Measurements from ENCODE around the gene MCC.

MCC gene

DNA sequence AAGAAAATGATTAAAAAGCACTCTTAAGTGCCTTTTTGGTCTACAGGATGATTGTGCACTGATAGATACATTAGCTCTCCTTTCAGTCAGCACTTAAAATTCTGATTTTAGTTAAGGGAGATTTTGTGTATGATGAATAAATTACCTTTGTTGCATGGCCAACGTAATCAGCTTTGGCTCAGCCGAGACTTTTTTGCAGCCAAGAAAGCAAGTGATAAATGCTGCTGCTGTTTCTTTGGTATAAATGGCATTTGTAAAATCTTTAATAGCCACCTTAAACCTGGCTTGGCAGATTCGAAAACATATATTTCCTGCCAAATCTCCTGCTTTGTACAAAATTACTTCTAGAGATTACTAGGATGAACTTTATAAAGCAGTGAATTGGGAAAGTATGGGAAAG is 364.0 kb downstream of the MCC start:
- H3K79me2 ChIP-seq (ENCODE audit: control insufficient read depth, insufficient read depth, low read length, poor library complexity): no peaks in the 10 kb centered on the region
- no peak overlapping the region for H3K27ac ChIP-seq (ENCODE audit: low read depth, low read length)
- H3K4me3 ChIP-seq (ENCODE audit: low read depth, low read length): no peak overlapping the region
- no peaks in the 10 kb centered on the region for H3K9me3 ChIP-seq (ENCODE audit: insufficient read depth, low read depth, low read length)
- H3K14ac ChIP-seq (ENCODE audit: low read length): no peak overlapping the region
- H2BK120ac ChIP-seq (ENCODE audit: insufficient read depth, low read length, poor library complexity): no peak overlapping the region
- no peak overlapping the region for H3K9ac ChIP-seq (ENCODE audit: low read length)
- H3K79me1 ChIP-seq (ENCODE audit: low read length): no peaks in the 10 kb centered on the region
- H2BK5ac ChIP-seq (ENCODE audit: low read depth, low read length, poor library complexity): no peak overlapping the region
- no peak overlapping the region for H2AK5ac ChIP-seq (ENCODE audit: low read length)
- no peak overlapping the region for H4K12ac ChIP-seq (ENCODE audit: low read depth, low read length)
- no peak for DNase-seq
- no peak overlapping the region for H3K23ac ChIP-seq (ENCODE audit: low read length)
- no peaks in the 10 kb centered on the region for H3K36me3 ChIP-seq (ENCODE audit: control insufficient read depth in 1 of 2, insufficient read depth in 2 of 2, low read length in 2 of 2)
- H2AFZ ChIP-seq (ENCODE audit: insufficient read depth, low read length, poor library complexity): no peak overlapping the region
- no peak overlapping the region for H3K4ac ChIP-seq (ENCODE audit: low read depth, low read length)
- WGBS (ENCODE audit: extremely low coverage, insufficient coverage, insufficient read length): no CpG with 5 or more reads among the region's 3 CpGs
- no peak overlapping the region for H3K18ac ChIP-seq (ENCODE audit: low read length)
- H2BK12ac ChIP-seq (ENCODE audit: low read length): no peak overlapping the region
- H3K4me2 ChIP-seq (ENCODE audit: low read length): no peak overlapping the region
- H4K91ac ChIP-seq (ENCODE audit: low read depth, low read length): no peak overlapping the region
- peaks cover 3 to 5% of the 10 kb centered on the region in 2 experiments for H3K4me1 ChIP-seq (ENCODE audit: control insufficient read depth in 1 of 2, insufficient read depth in 2 of 2, low read length in 2 of 2)
- no peaks in the 10 kb centered on the region for H3K27me3 ChIP-seq (ENCODE audit: insufficient read depth, low read length)
- no peak overlapping the region for H4K8ac ChIP-seq (ENCODE audit: low read depth, low read length)

- H2BK120ac ChIP-seq (ENCODE audit: insufficient read depth, low read length, poor library complexity): no peak overlapping the region
- no peak overlapping the region for H3K9ac ChIP-seq (ENCODE audit: low read length)
- H2BK12ac ChIP-seq (ENCODE audit: low read length): no peak overlapping the region
- no peak overlapping the region for H3K18ac ChIP-seq (ENCODE audit: low read length)
- no peak overlapping the region for H3K14ac ChIP-seq (ENCODE audit: low read length)
- H3K27ac ChIP-seq (ENCODE audit: low read depth, low read length): no peak overlapping the region
- H4K91ac ChIP-seq (ENCODE audit: low read depth, low read length): no peak overlapping the region
- H3K79me2 ChIP-seq (ENCODE audit: control insufficient read depth, insufficient read depth, low read length, poor library complexity): no peaks in the 10 kb centered on the region
- H3K4me2 ChIP-seq (ENCODE audit: low read length): no peak overlapping the region
- no peaks in the 10 kb centered on the region for H3K9me3 ChIP-seq (ENCODE audit: insufficient read depth, low read depth, low read length)
- no peak overlapping the region for H2AK5ac ChIP-seq (ENCODE audit: low read length)
- H3K4me3 ChIP-seq (ENCODE audit: low read depth, low read length): no peak overlapping the region
- H3K4ac ChIP-seq (ENCODE audit: low read depth, low read length): no peak overlapping the region
- H3K4me1 ChIP-seq (ENCODE audit: control insufficient read depth in 1 of 2, insufficient read depth in 2 of 2, low read length in 2 of 2): peaks cover 9 to 10% of the 10 kb centered on the region in 2 experiments
- H3K79me1 ChIP-seq (ENCODE audit: low read length): no peaks in the 10 kb centered on the region
- H3K36me3 ChIP-seq (ENCODE audit: control insufficient read depth in 1 of 2, insufficient read depth in 2 of 2, low read length in 2 of 2): no peaks in the 10 kb centered on the region
- H3K27me3 ChIP-seq (ENCODE audit: insufficient read depth, low read length): no peaks in the 10 kb centered on the region
- H2BK5ac ChIP-seq (ENCODE audit: low read depth, low read length, poor library complexity): no peak overlapping the region
- H3K23ac ChIP-seq (ENCODE audit: low read length): no peak overlapping the region
- H4K8ac ChIP-seq (ENCODE audit: low read depth, low read length): no peak overlapping the region
- peak in 1 of 2 donors; percentile 29 for DNase-seq
- no peak overlapping the region for H2AFZ ChIP-seq (ENCODE audit: insufficient read depth, low read length, poor library complexity)
- H4K12ac ChIP-seq (ENCODE audit: low read depth, low read length): no peak overlapping the region
- WGBS (ENCODE audit: extremely low coverage, insufficient coverage, insufficient read length): no CpG with 5 or more reads among the region's 4 CpGs
Measured at GRCh38 chr5:113123618-113124017, 364.6 kb downstream of the MCC start.

GRCh38 chr5:113122053-113122452 is 366.2 kb downstream of the MCC start:
- no peak overlapping the region for H3K18ac ChIP-seq (ENCODE audit: low read length)
- H3K9me3 ChIP-seq (ENCODE audit: insufficient read depth, low read depth, low read length): no peaks in the 10 kb centered on the region
- H3K23ac ChIP-seq (ENCODE audit: low read length): no peak overlapping the region
- H3K4me1 ChIP-seq (ENCODE audit: control insufficient read depth in 1 of 2, insufficient read depth in 2 of 2, low read length in 2 of 2): peaks cover 9 to 12% of the 10 kb centered on the region in 2 experiments
- H3K4me2 ChIP-seq (ENCODE audit: low read length): no peak overlapping the region
- no peaks in the 10 kb centered on the region for H3K79me2 ChIP-seq (ENCODE audit: control insufficient read depth, insufficient read depth, low read length, poor library complexity)
- no peak overlapping the region for H3K27ac ChIP-seq (ENCODE audit: low read depth, low read length)
- H3K14ac ChIP-seq (ENCODE audit: low read length): no peak overlapping the region
- H3K79me1 ChIP-seq (ENCODE audit: low read length): no peaks in the 10 kb centered on the region
- no peaks in the 10 kb centered on the region for H3K36me3 ChIP-seq (ENCODE audit: control insufficient read depth in 1 of 2, insufficient read depth in 2 of 2, low read length in 2 of 2)
- no peak overlapping the region for H2BK120ac ChIP-seq (ENCODE audit: insufficient read depth, low read length, poor library complexity)
- H3K9ac ChIP-seq (ENCODE audit: low read length): no peak overlapping the region
- H2AFZ ChIP-seq (ENCODE audit: insufficient read depth, low read length, poor library complexity): no peak overlapping the region
- no peak overlapping the region for H3K4ac ChIP-seq (ENCODE audit: low read depth, low read length)
- no peak overlapping the region for H2BK5ac ChIP-seq (ENCODE audit: low read depth, low read length, poor library complexity)
- H3K4me3 ChIP-seq (ENCODE audit: low read depth, low read length): no peak overlapping the region
- H4K8ac ChIP-seq (ENCODE audit: low read depth, low read length): no peak overlapping the region
- no peak overlapping the region for H4K91ac ChIP-seq (ENCODE audit: low read depth, low read length)
- no peak overlapping the region for H2BK12ac ChIP-seq (ENCODE audit: low read length)
- H3K27me3 ChIP-seq (ENCODE audit: insufficient read depth, low read length): no peaks in the 10 kb centered on the region
- no peak overlapping the region for H4K12ac ChIP-seq (ENCODE audit: low read depth, low read length)
- no peak overlapping the region for H2AK5ac ChIP-seq (ENCODE audit: low read length)
- no peak for DNase-seq

DNA sequence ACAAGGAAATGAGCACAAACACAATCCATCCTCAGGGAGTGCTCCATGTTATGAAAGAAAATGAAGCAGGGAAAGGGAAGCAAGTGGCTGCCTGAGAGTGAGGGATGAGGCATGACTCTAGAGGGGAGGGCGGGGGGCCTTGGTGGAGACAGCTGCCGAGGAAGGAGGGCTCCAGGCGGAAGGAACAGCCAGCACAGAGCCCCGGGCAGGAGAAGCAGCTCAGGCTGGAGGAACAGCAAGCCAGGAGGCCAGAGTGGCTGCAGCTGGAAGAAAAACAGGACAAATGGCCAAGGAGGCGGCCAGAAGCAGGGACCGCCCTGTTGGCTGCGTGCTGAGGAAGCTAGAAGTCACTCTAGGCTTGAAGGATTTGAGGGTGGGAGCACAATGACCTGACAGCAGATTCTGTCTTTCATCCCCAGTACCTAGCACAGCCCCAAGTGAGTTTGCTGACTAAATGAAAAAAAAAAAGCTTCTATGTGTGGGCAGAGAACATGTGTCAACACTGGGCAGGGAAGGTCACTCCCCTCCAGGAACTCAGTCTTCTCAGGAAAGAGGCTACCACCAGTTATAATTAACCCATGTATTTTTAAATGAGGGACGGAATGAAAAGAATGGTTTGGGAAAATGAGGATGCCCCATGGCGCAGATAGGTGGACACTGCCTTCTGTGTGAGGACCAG is 368.9 kb downstream of the MCC start:
- H2BK12ac ChIP-seq (ENCODE audit: low read length): no peak overlapping the region
- no peak overlapping the region for H3K27ac ChIP-seq (ENCODE audit: low read depth, low read length)
- H4K91ac ChIP-seq (ENCODE audit: low read depth, low read length): no peak overlapping the region
- WGBS (ENCODE audit: extremely low coverage, insufficient coverage, insufficient read length): no CpG with 5 or more reads among the region's 9 CpGs
- no peak overlapping the region for H3K4me2 ChIP-seq (ENCODE audit: low read length)
- H2AFZ ChIP-seq (ENCODE audit: insufficient read depth, low read length, poor library complexity): no peak overlapping the region
- no peak overlapping the region for H2BK5ac ChIP-seq (ENCODE audit: low read depth, low read length, poor library complexity)
- no peak overlapping the region for H3K23ac ChIP-seq (ENCODE audit: low read length)
- peaks cover 4% of the 10 kb centered on the region for H3K9me3 ChIP-seq (ENCODE audit: insufficient read depth, low read depth, low read length)
- H3K4ac ChIP-seq (ENCODE audit: low read depth, low read length): no peak overlapping the region
- H3K79me2 ChIP-seq (ENCODE audit: control insufficient read depth, insufficient read depth, low read length, poor library complexity): no peaks in the 10 kb centered on the region
- H4K12ac ChIP-seq (ENCODE audit: low read depth, low read length): no peak overlapping the region
- H2AK5ac ChIP-seq (ENCODE audit: low read length): no peak overlapping the region
- no peak overlapping the region for H2BK120ac ChIP-seq (ENCODE audit: insufficient read depth, low read length, poor library complexity)
- no peak overlapping the region for H3K9ac ChIP-seq (ENCODE audit: low read length)
- H4K8ac ChIP-seq (ENCODE audit: low read depth, low read length): no peak overlapping the region
- H3K27me3 ChIP-seq (ENCODE audit: insufficient read depth, low read length): no peaks in the 10 kb centered on the region
- H3K14ac ChIP-seq (ENCODE audit: low read length): no peak overlapping the region
- no peak for DNase-seq
- H3K4me1 ChIP-seq (ENCODE audit: control insufficient read depth in 1 of 2, insufficient read depth in 2 of 2, low read length in 2 of 2): peaks cover 9 to 12% of the 10 kb centered on the region in 2 experiments
- no peaks in the 10 kb centered on the region for H3K79me1 ChIP-seq (ENCODE audit: low read length)
- H3K18ac ChIP-seq (ENCODE audit: low read length): no peak overlapping the region
- H3K4me3 ChIP-seq (ENCODE audit: low read depth, low read length): no peak overlapping the region
- no peaks in the 10 kb centered on the region for H3K36me3 ChIP-seq (ENCODE audit: control insufficient read depth in 1 of 2, insufficient read depth in 2 of 2, low read length in 2 of 2)
